AG10803 (cell line): ENCODE results near the gene TOGARAM2.

ENCODE experiments used
- DNase-seq: peaks from one replicate; pipeline ENCODE4 v3.0.0; 2010; ENCODE audit warnings: low read depth
- H3K4me3 ChIP-seq: 2 replicates; pipeline ENCODE4 v1.5.1; 2011; ENCODE audit warnings: mild to moderate bottlenecking, low read length, control low read depth
- CTCF ChIP-seq: conservative IDR thresholded peaks from 2 replicates; pipeline ENCODE4 v1.5.1; 2011; ENCODE audit warnings: mild to moderate bottlenecking, low read length, control low read depth, inconsistent platforms

The TOGARAM2 gene

DNA sequence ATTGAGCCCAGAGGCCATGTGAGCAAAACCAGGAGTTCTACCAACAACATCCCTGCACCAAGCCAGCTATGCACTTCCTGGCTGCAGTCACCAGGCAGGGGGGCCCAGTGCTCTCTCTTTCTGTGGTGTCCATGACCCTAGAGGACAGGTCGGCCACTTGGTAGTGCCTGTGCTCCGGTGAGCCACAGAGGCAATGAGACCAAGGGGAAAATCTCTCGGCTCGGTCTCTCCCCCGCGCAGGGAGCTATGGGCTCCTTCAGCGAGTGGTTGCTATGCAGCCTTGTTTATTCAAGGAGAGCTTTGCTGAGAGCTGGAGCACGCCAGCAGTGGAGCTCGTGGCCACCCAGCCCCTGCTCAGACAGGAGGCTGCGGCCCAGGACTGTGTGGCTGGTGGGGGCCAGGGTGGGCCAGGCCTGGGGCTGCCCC lies at the start of gene TOGARAM2:
TOGARAM2 (plus strand) TSS at position 283 of the 426 bp plus-strand sequence. CDS start 13,537 bp downstream, outside the sequence.
- no peak for TF ChIP-seq CTCF
- peak; percentile 18 for DNase-seq
- H3K4me3 ChIP-seq: no peak within 1 kb of the TSS

DNA sequence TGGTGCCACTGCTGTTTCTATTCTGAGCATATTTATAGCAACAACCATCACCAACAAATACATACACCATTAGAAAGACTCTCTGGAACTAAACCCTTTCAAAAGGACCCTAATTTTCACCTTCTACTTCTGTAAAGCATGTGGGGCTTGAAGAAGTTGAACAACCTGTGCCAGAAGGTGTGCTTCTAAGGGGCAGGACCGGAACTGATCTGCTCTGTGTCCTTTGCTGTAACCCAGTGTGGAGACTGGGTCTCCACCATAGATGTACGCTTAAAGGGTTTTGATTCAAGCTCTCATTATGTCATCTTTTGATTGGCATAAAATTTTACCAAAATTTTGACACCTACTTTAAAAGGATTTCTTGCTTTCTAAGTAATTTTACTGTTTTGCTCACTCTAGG lies 46.3 kb upstream of the TOGARAM2 start:
- no peak overlapping the region for H3K4me3 ChIP-seq
- no peak for DNase-seq
- no peak for TF ChIP-seq CTCF

DNA sequence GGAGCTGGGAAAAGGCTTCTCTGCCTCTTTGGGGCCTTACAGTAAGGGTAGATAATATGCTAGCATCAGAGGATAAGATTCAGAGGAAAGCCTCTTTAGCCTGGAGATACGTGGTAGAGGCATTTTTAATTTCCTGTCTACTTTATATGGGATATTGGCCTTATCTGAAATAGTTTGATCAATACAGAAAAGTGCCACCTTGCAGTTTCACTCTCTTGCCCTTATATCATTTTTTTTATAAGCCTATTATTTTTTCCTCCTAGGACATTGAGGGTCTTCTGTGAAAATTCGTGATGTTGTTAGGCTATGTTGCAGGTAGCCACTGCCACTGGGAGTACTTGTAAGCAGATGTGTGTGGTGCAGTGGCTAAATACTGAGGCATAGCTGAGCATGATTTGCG lies 40.1 kb upstream of the TOGARAM2 start:
- no peak overlapping the region for H3K4me3 ChIP-seq
- TF ChIP-seq CTCF: no peak
- DNase-seq: no peak

- no peak for DNase-seq
- no peak for TF ChIP-seq CTCF
- H3K4me3 ChIP-seq: no peak overlapping the region
Measured at GRCh38 chr2:28944535-28945248, 36.4 kb upstream of the TOGARAM2 start.

DNA sequence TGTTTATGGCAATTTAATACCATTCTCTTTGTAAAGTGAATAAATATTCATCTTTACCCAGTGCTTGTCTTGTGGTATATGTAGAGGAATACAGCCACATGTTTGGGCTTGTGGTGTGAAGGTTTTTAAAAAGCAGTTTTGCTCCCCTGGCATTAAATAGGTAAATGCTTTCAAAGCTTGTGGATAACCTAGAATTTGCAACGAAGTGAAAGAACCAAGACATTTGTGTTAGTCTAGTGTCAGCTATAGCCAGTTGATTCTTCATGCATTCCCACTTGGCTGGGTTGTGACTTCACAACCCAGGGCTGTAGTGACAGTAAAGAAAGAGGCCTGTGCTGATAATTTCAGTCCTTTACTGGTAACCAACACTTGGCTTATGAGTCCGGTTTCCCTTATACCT lies 32.9 kb upstream of the TOGARAM2 start:
- H3K4me3 ChIP-seq: no peak overlapping the region
- TF ChIP-seq CTCF: no peak
- DNase-seq: no peak

DNA sequence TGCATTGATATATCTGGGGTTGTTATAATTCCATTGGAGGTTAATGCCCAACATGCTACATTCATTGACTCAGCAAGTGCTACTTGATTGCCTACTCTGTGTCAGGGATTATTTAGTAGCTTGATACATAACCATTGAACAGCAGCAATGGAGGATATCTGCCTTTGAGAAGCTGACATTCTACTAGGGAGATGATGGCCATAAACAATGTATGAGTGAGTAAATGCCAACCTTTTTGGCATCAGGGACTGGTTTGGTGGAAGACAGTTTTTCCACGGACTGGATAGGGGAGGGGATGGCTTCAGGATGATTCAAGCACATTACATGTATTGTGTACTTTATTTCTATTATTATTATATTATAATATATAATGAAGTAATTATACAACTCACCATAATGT lies 31.9 kb upstream of the TOGARAM2 start:
- no peak overlapping the region for H3K4me3 ChIP-seq
- TF ChIP-seq CTCF: no peak
- no peak for DNase-seq

DNA sequence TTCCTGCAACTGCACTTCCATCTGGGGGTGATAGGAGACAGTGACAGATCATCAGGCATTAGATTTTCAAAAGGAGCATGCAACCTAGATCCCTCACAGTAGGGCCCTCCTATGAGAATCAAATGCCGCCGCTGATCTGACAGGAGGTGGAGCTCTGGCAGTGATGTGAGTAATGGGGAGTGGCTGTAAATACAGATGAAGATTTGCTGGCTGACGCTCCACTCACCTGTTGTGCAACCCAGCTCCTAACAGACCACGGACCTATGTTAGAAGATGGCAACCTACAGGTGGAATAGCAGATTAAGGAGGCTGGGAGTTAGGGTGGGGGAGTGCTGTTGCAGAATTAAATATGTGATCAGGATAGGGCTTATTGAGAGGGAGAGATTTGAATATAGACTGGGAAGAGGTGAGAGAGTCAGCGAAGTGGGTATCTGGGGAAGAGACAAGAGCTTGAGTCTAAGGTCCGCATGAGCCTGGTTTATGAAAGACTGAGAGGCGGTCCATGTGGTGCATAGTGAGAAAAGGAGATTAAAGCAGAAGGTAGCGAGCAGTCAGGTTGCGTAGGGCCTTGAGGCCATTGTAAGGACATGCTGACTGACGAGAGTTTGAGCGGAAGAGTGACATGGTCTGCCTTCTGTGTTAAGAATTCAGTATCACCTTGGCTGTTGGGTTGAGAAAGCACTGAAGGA lies 31.3 kb upstream of the TOGARAM2 start:
- no peak for DNase-seq
- TF ChIP-seq CTCF: no peak
- no peak overlapping the region for H3K4me3 ChIP-seq
